K562 (cell line): ENCODE measurements around the gene FAM110D. TPM values are rescaled to one million over a fixed set of nuclear protein-coding genes. Genes with fewer than 3 reads are reported as not detected.

Experiments
- E2F5 ChIP-seq: sonication (generic); formaldehyde crosslinking; IDR thresholded peaks from 2 replicates; pipeline ENCODE4 v1.8.0; 2022; ENCODE audit warnings: mild to moderate bottlenecking, missing genetic modification reagents
- ERF ChIP-seq: fragments of 450-650 bp; formaldehyde crosslinking; IDR thresholded peaks from 2 replicates; pipeline ENCODE4 v1.4.0; 2020; ENCODE audit warnings: mild to moderate bottlenecking, mixed read lengths
- GTF2F1 ChIP-seq: IDR thresholded peaks from 2 replicates; pipeline ENCODE4 v1.6.1; 2011; ENCODE audit warnings: low read depth, low read length, improper control_type of control experiment
- HDAC2 ChIP-seq: fragments of 450-650 bp; IDR thresholded peaks from 2 replicates; pipeline ENCODE4 v1.6.1; 2016; ENCODE audit warnings: mild to moderate bottlenecking
- MECOM ChIP-seq: fragments of 250-450 bp; sonication (Bioruptor Pico); IDR thresholded peaks from 2 replicates; pipeline ENCODE4 v1.8.0; 2022; ENCODE audit warnings: inconsistent platforms
- PRMT5 ChIP-seq: sonication (generic); formaldehyde crosslinking; IDR thresholded peaks from 2 replicates; pipeline ENCODE4 v1.5.0; 2020; ENCODE audit warnings: missing genetic modification reagents
- SIN3B ChIP-seq: fragments of 450-650 bp; IDR thresholded peaks from 2 replicates; pipeline ENCODE4 v1.6.1; 2017; ENCODE audit warnings: low read depth, mild to moderate bottlenecking, moderate library complexity
- SMAD3 ChIP-seq: fragments of 450-650 bp; formaldehyde crosslinking; conservative IDR thresholded peaks from 2 replicates; pipeline ENCODE4 v1.4.0; 2020; ENCODE audit warnings: mild to moderate bottlenecking
- TFAM ChIP-seq: fragments of 250-450 bp; sonication (Bioruptor Pico); conservative IDR thresholded peaks from 2 replicates; pipeline ENCODE4 v1.5.0; 2021; ENCODE audit warnings: mild to moderate bottlenecking, moderate library complexity
- TOE1 ChIP-seq, 2 experiments: fragments of 450-650 bp in 1 of 2; sonication (generic) in 1 of 2; formaldehyde crosslinking in 1 of 2; IDR thresholded peaks; 2 replicates each; pipeline versions ENCODE4 v1.7.1 to v1.8.0; 2016 to 2022; ENCODE audit warnings: borderline replicate concordance in 2 of 2, mild to moderate bottlenecking in 2 of 2, antibody characterized with exemption in 1 of 2, inconsistent platforms in 1 of 2, low read depth in 1 of 2, missing genetic modification reagents in 1 of 2, moderate library complexity in 1 of 2
- XRCC5 ChIP-seq: fragments of 200-400 bp; formaldehyde crosslinking; IDR thresholded peaks from 2 replicates; pipeline ENCODE4 v1.6.1; 2017; ENCODE audit warnings: low read depth, mild to moderate bottlenecking, low read length
- ZBTB5 ChIP-seq: fragments of 450-650 bp; IDR thresholded peaks from 2 replicates; pipeline ENCODE4 v1.6.1; 2017; ENCODE audit warnings: antibody characterized with exemption
- ZNF274 ChIP-seq: IDR thresholded peaks from 2 replicates; pipeline ENCODE4 v1.6.1; 2011; ENCODE audit warnings: low read depth, mild to moderate bottlenecking, low read length, moderate library complexity, borderline replicate concordance
- ZNF407 ChIP-seq: fragments of 450-650 bp; IDR thresholded peaks from 2 replicates; pipeline ENCODE4 v1.6.1; 2016; ENCODE audit warnings: low read depth
- polyA plus RNA-seq, 8 experiments: library from polyadenylated mRNA; depleted of rRNA in 4 of 8; stranded (reverse) in 5 of 8; unstranded in 3 of 8; fragments of >200 nt; fragmentation: Nextera tagmentation in 2 of 8; fragmentation: Illumina TruSeq in 1 of 8; extraction: Ambion mirVana in 2 of 8; extraction: Trizol in 1 of 8; gene quantifications; 2 replicates each; pipeline versions ENCODE4 v1.2.1 to v1.2.3, GENCODE V29; 2011 to 2014; ENCODE audit warnings: inconsistent platforms in 1 of 8, missing spikeins in 1 of 8
- total RNA-seq, 7 experiments: library from RNA; depleted of rRNA in 6 of 7; stranded (reverse); fragments of >200 nt in 6 of 7; fragmentation: Illumina TruSeq in 2 of 7; extraction: Trizol in 2 of 7; gene quantifications; 2 replicates each; pipeline versions ENCODE4 v1.2.1 to v1.2.3, GENCODE V29; 2011 to 2021; ENCODE audit warnings: low replicate concordance in 1 of 7
- TF ChIP-seq, protein P1 (sequence below): fragments of 250-450 bp; sonication (Bioruptor Pico); IDR thresholded peaks from 2 replicates; pipeline ENCODE4 v1.9.0; 2021; ENCODE audit warnings: mild to moderate bottlenecking

Gene FAM110D
- total and polyA plus RNA-seq, 9 of the 15 experiments (the other 6 are each of a cell fraction or from before 2014, with no cell fraction given) = 0.04 to 1.1 (median 0.33) TPM

- no peak for TF ChIP-seq ZNF274
- TF ChIP-seq GTF2F1 = peak; percentile 62
- TF ChIP-seq HDAC2 = peak; percentile 82; the same call in 1 of the 2 replicates
- TF ChIP-seq ZNF407 = peak; percentile 91
- TF ChIP-seq SIN3B = peak; percentile 64
- no peak for TF ChIP-seq ZBTB5
- no peak for TF ChIP-seq TOE1 (IDR thresholded peaks at IDR 0.05; ENCODE audit: borderline replicate concordance)
- no peak for TF ChIP-seq TOE1 (CRISPR knock-in tag; IDR thresholded peaks at IDR 0.05; ENCODE audit: borderline replicate concordance, low read depth)
- 0 out of 2 replicates have a peak, but pooled peaks have one; percentile 35 for TF ChIP-seq SMAD3 (CRISPR knock-in tag)
- no peak for TF ChIP-seq PRMT5
- no peak; the same call in 1 of the 2 replicates for TF ChIP-seq E2F5 (CRISPR knock-in tag)
- no peak for TF ChIP-seq TFAM (CRISPR knock-in tag)
- TF ChIP-seq ERF = no peak; the same call in 1 of the 2 replicates
- TF ChIP-seq, protein P1, sequence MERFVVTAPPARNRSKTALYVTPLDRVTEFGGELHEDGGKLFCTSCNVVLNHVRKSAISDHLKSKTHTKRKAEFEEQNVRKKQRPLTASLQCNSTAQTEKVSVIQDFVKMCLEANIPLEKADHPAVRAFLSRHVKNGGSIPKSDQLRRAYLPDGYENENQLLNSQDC (CRISPR knock-in tag) = peak; percentile 35; the same call in 1 of the 2 replicates
- 0 out of 2 replicates have a peak, but pooled peaks have one; percentile 44 for TF ChIP-seq XRCC5
- no peak for TF ChIP-seq MECOM (CRISPR knock-in tag)
These were observed 47.1 kb upstream of the FAM110D start, which contains the start of gene PDIK1L (continued) for GRCh38 chr1:26111530-26112406.
